GM12892 (cell line): ENCODE results near the gene FAM181A.

Experiments used
- DNase-seq: peaks from one replicate; pipeline ENCODE4 v3.0.0; 2011; ENCODE audit not compliant: insufficient read length
- FAIRE-seq: peaks from 2 replicates; lab custom pipeline; 2011; peaks lifted over from hg19 to GRCh38; lab: Jason Lieb, UNC
- POLR2A ChIP-seq: IDR thresholded peaks from 2 replicates; pipeline ENCODE4 v1.6.1; 2011; ENCODE audit warnings: low read depth, low read length, control low read depth
- POLR2AphosphoS5 ChIP-seq: IDR thresholded peaks from 2 replicates; pipeline ENCODE4 v1.6.1; 2011; ENCODE audit warnings: low read depth, low read length, control low read depth
- TAF1 ChIP-seq: IDR thresholded peaks from 2 replicates; pipeline ENCODE4 v1.6.1; 2011; ENCODE audit warnings: low read depth, mild to moderate bottlenecking, control low read depth, low read length, borderline replicate concordance

FAM181A gene

DNA sequence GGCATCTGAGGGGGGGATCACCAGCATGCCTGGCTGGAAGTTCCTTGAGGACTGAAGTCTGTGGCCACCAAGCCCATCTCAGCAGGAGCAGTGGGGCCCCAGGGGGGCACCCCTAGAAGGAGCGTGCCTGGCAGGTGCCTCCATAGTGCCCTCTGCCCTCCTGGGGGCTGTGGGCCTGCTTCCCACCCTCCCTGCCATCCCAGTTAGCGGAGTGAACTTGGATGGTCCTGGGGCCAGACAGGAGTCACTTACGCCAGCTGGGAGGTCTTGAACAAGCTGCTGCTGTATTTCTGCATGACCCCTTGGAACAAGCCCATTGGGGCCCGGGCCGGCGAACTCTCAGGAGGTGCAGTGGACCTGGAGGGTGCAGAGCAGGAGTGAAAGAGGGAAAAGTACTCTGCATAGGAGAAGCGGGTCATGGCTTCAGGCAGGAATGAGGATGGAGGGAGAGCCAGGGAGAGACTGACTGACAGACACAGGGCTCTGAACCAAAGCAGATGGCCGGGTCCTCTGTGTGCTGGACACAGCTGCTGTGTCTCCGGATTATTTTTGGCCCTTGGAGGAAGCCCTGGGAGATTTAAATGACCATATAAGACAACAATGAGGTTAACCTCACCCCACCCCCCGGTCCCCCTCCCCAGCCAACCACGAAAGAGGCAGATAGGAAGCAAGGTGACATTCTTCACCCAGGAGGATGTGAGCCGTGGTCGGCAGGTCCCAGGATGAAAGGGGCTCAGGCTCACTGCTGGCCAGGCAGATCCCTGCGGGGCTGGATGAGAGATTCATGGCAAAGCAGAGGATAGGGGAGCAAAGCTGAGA is 29.6 kb downstream of the FAM181A start:
- TF ChIP-seq TAF1 (peak; percentile 11; the same call in 1 of the 2 replicates), POLR2AphosphoS5 (peak; percentile 56; the same call in 1 of the 2 replicates), POLR2A (peak; percentile 22; the same call in 1 of the 2 replicates)
- FAIRE-seq (peak; percentile 21), DNase-seq (no peak)

DNA sequence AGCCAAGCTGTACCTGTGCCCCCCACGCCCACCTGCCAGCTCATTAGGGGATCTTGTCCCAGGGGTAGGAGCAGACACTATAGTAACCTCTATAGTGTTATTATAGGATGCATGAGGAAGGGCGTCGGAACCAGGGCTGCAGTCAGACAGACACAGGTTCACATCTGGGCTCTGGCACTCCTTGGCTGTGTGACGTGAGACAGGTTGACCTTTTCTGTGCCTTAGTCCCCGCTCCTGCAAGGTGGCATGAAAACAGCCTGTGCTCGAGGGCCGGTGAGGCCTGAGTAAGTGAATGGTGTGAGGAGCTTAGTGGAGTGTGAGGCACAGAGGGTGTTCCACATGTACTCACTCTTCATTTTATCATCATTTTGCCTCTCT is 30.2 kb downstream of the FAM181A start:
- peak; percentile 24 for FAIRE-seq
- TF ChIP-seq POLR2A (no peak), TAF1 (no peak), POLR2AphosphoS5 (no peak)
- no peak for DNase-seq

GRCh38 chr14:93957751-93958566 is 30.8 kb downstream of the FAM181A start:
- no peak for TF ChIP-seq TAF1
- no peak; the same call in 1 of the 2 replicates for TF ChIP-seq POLR2AphosphoS5
- TF ChIP-seq POLR2A = peak; percentile 32; the same call in 1 of the 2 replicates
- peak; percentile 21 for FAIRE-seq
- DNase-seq = no peak

GRCh38 chr14:93958567-93959238 is 31.6 kb downstream of the FAM181A start:
- no peak for DNase-seq
- peak; percentile 40 for FAIRE-seq
- TF ChIP-seq TAF1 = no peak
- peak; percentile 47; the same call in 1 of the 2 replicates for TF ChIP-seq POLR2A
- TF ChIP-seq POLR2AphosphoS5 = peak; percentile 31; the same call in 1 of the 2 replicates

- DNase-seq = peak; percentile 92
- TF ChIP-seq POLR2AphosphoS5 (peak; percentile 94), POLR2A (peak; percentile 93), TAF1 (peak; percentile 90)
- FAIRE-seq = peak; percentile 96
These were observed 32.3 kb downstream of the FAM181A start for GRCh38 chr14:93959239-93960107.

- FAIRE-seq (peak; percentile 64), DNase-seq (no peak)
- no peak for TF ChIP-seq POLR2AphosphoS5
- no peak for TF ChIP-seq TAF1
- no peak for TF ChIP-seq POLR2A
These were observed 32.9 kb downstream of the FAM181A start for GRCh38 chr14:93960108-93960475.

DNA sequence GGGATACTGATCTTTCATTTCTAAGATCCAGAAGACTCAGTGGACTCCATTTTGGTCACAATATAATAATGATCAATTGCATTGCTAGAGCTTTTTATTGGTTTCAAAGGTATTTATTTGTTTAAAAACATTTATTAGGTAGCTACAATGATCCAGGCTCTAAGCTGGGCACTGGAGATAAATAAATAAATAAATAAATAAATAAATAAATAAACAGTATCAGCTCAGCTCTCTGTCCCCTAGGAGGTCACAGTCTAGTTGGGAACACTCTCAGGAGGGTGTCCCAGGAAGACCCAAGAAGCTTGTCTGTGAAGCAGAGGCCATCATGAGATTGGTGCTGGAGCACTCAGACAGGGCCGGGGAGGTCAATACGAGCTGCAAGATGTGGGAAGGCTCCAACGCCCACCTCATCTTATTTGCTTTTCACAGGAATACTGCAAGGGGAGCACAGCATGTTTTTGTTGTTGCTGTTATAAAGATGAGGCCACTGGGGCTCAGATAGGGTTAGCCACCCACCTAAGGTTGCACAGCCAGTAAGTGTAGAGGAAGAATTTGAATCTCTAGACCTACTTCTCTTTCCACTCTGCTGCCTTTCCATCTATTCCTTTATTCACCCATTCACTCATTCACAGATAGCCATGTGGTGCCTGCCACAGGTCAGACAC is 33.8 kb downstream of the FAM181A start:
- DNase-seq (no peak), FAIRE-seq (no peak)
- TF ChIP-seq TAF1 = no peak
- no peak for TF ChIP-seq POLR2A
- TF ChIP-seq POLR2AphosphoS5 = no peak

DNA sequence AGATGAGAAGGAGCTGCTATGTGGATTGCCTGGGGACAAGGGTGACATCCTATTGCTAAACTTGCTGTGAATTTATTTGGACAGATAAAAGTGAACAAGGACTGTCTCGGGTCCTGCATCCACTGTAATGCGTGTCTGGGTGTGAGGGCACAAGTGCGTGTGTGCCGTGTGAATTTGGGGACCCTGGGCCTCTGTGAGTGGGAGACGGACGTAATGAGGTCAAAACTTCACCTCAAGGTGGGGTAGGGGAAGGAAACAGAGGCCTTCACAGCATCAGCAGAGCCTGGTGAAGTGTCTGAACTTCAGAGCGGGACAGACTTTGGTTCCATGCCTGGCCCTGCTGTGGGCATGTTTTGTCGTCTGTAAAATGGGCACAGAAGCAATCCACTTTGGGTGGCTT is 34.5 kb downstream of the FAM181A start:
- no peak for DNase-seq
- TF ChIP-seq TAF1 (no peak), POLR2A (no peak), POLR2AphosphoS5 (no peak)
- no peak for FAIRE-seq

GRCh38 chr14:93962701-93963601 is 35.8 kb downstream of the FAM181A start:
- TF ChIP-seq POLR2A (no peak), POLR2AphosphoS5 (peak; percentile 49; the same call in 1 of the 2 replicates)
- DNase-seq = no peak
- FAIRE-seq = peak; percentile 93

DNA sequence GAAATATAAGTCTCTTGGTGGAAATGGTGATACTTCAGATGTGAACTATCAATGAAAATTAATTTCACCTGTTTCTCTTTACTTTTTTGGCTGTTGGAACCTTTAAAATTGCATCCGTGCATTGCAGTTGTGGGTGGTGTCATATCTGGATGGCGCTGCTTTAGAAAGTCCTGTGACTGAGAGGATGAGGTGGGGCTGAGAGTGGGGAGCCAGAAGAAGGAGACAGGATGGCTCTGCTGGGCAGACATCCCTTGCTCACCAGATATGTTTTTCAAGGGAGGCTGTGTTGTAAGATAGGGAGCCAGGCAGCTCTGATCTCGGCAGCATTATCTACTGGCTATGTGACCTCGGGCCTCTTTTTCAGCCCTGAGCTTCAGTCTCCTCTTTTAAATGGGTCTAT is 36.5 kb downstream of the FAM181A start:
- FAIRE-seq (no peak), DNase-seq (no peak)
- TF ChIP-seq TAF1 = no peak
- TF ChIP-seq POLR2A = no peak
- TF ChIP-seq POLR2AphosphoS5 = no peak
